Measurements from ENCODE around the gene MICU1.

DNA sequence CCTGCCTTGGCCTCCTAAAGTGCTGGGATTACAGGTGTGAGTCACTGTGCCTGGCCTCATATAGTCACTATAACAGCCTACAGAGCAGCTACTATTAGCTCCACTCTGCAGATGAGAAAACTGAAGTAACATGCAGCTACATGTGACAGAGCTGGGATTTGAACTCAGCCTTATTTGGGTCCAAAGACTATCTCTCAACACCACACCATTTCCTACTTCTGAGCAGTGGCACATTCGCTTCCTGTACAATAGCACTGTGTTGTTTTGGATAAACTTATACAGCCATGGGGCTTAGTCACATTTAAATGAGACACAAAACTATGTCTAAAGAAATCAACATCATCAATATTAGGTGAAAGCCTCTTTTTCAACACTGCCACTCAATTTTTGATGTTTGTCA lies 201.3 kb downstream of the MICU1 start:
- TF ChIP-seq, protein P1, sequence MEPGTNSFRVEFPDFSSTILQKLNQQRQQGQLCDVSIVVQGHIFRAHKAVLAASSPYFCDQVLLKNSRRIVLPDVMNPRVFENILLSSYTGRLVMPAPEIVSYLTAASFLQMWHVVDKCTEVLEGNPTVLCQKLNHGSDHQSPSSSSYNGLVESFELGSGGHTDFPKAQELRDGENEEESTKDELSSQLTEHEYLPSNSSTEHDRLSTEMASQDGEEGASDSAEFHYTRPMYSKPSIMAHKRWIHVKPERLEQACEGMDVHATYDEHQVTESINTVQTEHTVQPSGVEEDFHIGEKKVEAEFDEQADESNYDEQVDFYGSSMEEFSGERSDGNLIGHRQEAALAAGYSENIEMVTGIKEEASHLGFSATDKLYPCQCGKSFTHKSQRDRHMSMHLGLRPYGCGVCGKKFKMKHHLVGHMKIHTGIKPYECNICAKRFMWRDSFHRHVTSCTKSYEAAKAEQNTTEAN (CRISPR knock-in tag; IDR thresholded peaks at IDR 0.05), result no peak
- TF ChIP-seq ZNF416 (CRISPR knock-in tag; IDR thresholded peaks at IDR 0.05) (no peak), ZNF263 (CRISPR knock-in tag; IDR thresholded peaks at IDR 0.05; ENCODE audit: low read depth) (no peak), TP53 (CRISPR knock-in tag; IDR thresholded peaks at IDR 0.05) (no peak)
- TF ChIP-seq, protein P2, sequence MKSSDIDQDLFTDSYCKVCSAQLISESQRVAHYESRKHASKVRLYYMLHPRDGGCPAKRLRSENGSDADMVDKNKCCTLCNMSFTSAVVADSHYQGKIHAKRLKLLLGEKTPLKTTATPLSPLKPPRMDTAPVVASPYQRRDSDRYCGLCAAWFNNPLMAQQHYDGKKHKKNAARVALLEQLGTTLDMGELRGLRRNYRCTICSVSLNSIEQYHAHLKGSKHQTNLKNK (CRISPR knock-in tag; IDR thresholded peaks at IDR 0.05), result no peak
